Neuronal stem cell (in vitro differentiated cells): ENCODE results near the gene GALNTL6.

Source experiments
- DNase-seq: peaks from one replicate; pipeline ENCODE4 v3.0.0-alpha.2; 2013; ENCODE audit warnings: low spot score
- H2AFZ ChIP-seq: one replicate; pipeline ENCODE4 v1.6.1; 2013; ENCODE audit warnings: mild to moderate bottlenecking, low read length, inconsistent platforms
- H2AK5ac ChIP-seq: 2 replicates; pipeline ENCODE4 v1.6.1; 2013; ENCODE audit warnings: low read depth, mild to moderate bottlenecking, inconsistent platforms, low read length, moderate library complexity, mixed read lengths
- H2BK120ac ChIP-seq: 2 replicates; pipeline ENCODE4 v1.6.1; 2013; ENCODE audit warnings: low read depth, mild to moderate bottlenecking, inconsistent platforms, low read length, moderate library complexity, mixed read lengths
- H2BK12ac ChIP-seq: one replicate; pipeline ENCODE4 v1.6.1; 2013; ENCODE audit warnings: low read length, inconsistent platforms
- H2BK15ac ChIP-seq: 2 replicates; pipeline ENCODE4 v1.6.1; 2013; ENCODE audit warnings: mild to moderate bottlenecking, low read length, inconsistent platforms, mixed read lengths
- H2BK5ac ChIP-seq: one replicate; pipeline ENCODE4 v1.6.1; 2013; ENCODE audit warnings: inconsistent platforms, mild to moderate bottlenecking, low read length, moderate library complexity
- H3K14ac ChIP-seq: one replicate; pipeline ENCODE4 v1.6.1; 2013; ENCODE audit warnings: low read length, inconsistent platforms
- H3K18ac ChIP-seq: 2 replicates; pipeline ENCODE4 v1.6.1; 2013; ENCODE audit warnings: low read length, inconsistent platforms
- H3K23ac ChIP-seq: 2 replicates; pipeline ENCODE4 v1.6.1; 2013; ENCODE audit warnings: low read depth, mild to moderate bottlenecking, mixed read lengths, low read length, inconsistent platforms; ENCODE audit not compliant: poor library complexity
- H3K27ac ChIP-seq: replicated peaks from 3 replicates; pipeline ENCODE4 v1.5.1; 2013; ENCODE audit warnings: low read length, inconsistent platforms
- H3K27me3 ChIP-seq, 3 experiments: 2 replicates each; pipeline ENCODE4 v1.6.1; 2013; ENCODE audit warnings: low read length in 3 of 3, mild to moderate bottlenecking in 2 of 3, inconsistent platforms in 1 of 3, low read depth in 1 of 3, mixed read lengths in 1 of 3, moderate library complexity in 1 of 3; ENCODE audit not compliant: control insufficient read depth in 3 of 3, insufficient read depth in 3 of 3
- H3K36me3 ChIP-seq, 2 donors: replicated peaks in 1 of 2; 2 replicates each; pipeline ENCODE4 v1.6.1; 2013; ENCODE audit warnings: low read length in 2 of 2; ENCODE audit not compliant: control insufficient read depth in 2 of 2, insufficient read depth in 2 of 2
- H3K4ac ChIP-seq: 2 replicates; pipeline ENCODE4 v1.6.1; 2013; ENCODE audit warnings: inconsistent platforms, mild to moderate bottlenecking, low read length, moderate library complexity
- H3K4me1 ChIP-seq, 2 donors: 1 replicate in 1 of 2; 2 replicates in 1 of 2; pipeline ENCODE4 v1.6.1; 2013; ENCODE audit warnings: low read length in 2 of 2, low read depth in 1 of 2; ENCODE audit not compliant: control insufficient read depth in 2 of 2, insufficient read depth in 1 of 2
- H3K4me2 ChIP-seq: one replicate; pipeline ENCODE4 v1.6.1; 2013; ENCODE audit warnings: mild to moderate bottlenecking, low read length, inconsistent platforms; ENCODE audit not compliant: insufficient read depth, poor library complexity, severe bottlenecking
- H3K4me3 ChIP-seq, 2 donors: 2 replicates each; pipeline ENCODE4 v1.5.1; 2013; ENCODE audit warnings: low read length in 2 of 2, mild to moderate bottlenecking in 2 of 2, inconsistent platforms in 1 of 2, moderate library complexity in 1 of 2
- H3K79me1 ChIP-seq: one replicate; pipeline ENCODE4 v1.6.1; 2013; ENCODE audit warnings: low read depth, mild to moderate bottlenecking, inconsistent platforms, low read length, moderate library complexity
- H3K9ac ChIP-seq: one replicate; pipeline ENCODE4 v1.6.1; 2013; ENCODE audit warnings: mild to moderate bottlenecking, low read depth, low read length, inconsistent platforms; ENCODE audit not compliant: poor library complexity
- H3K9me3 ChIP-seq, 2 donors: replicated peaks in 1 of 2; 2 replicates each; pipeline versions ENCODE3 to v1.6.1; 2013; ENCODE audit warnings: low read length in 2 of 2, mild to moderate bottlenecking in 2 of 2, inconsistent platforms in 1 of 2, low read depth in 1 of 2, mixed read lengths in 1 of 2, moderate library complexity in 1 of 2; ENCODE audit not compliant: control insufficient read depth in 2 of 2, insufficient read depth in 1 of 2
- H4K8ac ChIP-seq: one replicate; pipeline ENCODE4 v1.6.1; 2013; ENCODE audit warnings: low read depth, mild to moderate bottlenecking, inconsistent platforms, low read length, moderate library complexity
- H4K91ac ChIP-seq: one replicate; pipeline ENCODE4 v1.6.1; 2013; ENCODE audit warnings: low read length, low read depth, mild to moderate bottlenecking, inconsistent platforms; ENCODE audit not compliant: poor library complexity
- WGBS, 2 donors: extraction: QIAGEN DNeasy Blood & Tissue Kit; methylation state at CpG; one replicate each; pipeline ENCODE4 v1.1.7; 2013; ENCODE audit warnings: missing lambda C conversion rate in 2 of 2, mixed read lengths in 1 of 2; ENCODE audit not compliant: insufficient read length in 2 of 2, insufficient replicate concordance in 1 of 2; ENCODE audit errors: extremely low coverage in 2 of 2; 5-methylcytosine and 5-hydroxymethylcytosine counted together

Gene GALNTL6

GRCh38 chr4:171834640-171835039 is 21.4 kb downstream of the GALNTL6 start:
- H3K79me1 ChIP-seq: no peaks in the 10 kb centered on the region

DNA sequence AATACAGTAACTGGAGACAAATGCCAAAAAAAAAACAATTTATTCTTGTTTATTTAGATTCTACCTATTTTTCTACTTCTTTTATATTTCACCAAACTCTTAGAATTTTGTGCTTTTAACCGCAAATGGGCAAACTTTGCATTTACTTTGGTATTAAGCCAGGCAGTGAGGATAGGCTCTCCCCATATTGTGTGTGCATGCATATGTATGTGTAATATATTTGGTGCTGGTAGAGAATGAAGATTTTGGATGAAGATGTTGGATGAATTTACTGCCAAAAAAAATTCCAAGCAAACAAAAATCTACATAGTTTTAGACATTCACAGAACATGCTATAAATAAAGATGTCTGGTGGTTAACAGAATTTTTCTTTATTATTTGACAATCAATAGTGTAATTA is 30.3 kb downstream of the GALNTL6 start:
- Histone ChIP-seq H3K9me3 (no peaks in the 10 kb centered on the region), H3K4me1 (peaks cover 0 to 1% of the 10 kb centered on the region in 2 donors), H2BK12ac (no peak overlapping the region), H3K9ac (no peak overlapping the region), H3K4me3 (no peak overlapping the region), H3K23ac (no peak overlapping the region), H3K18ac (no peak overlapping the region), H2BK15ac (no peak overlapping the region), H2BK5ac (no peak overlapping the region), H3K27ac (no peak overlapping the region), H3K36me3 (no peaks in the 10 kb centered on the region), H2BK120ac (no peak overlapping the region), H3K14ac (no peak overlapping the region), H3K4me2 (no peak overlapping the region), H2AK5ac (no peak overlapping the region), H3K79me1 (no peaks in the 10 kb centered on the region), H4K91ac (no peak overlapping the region), H2AFZ (no peak overlapping the region), H3K4ac (no peak overlapping the region), H4K8ac (no peak overlapping the region), H3K27me3 (no peaks in the 10 kb centered on the region)
- WGBS, 2 donors: no CpG with 5 or more reads among the region's 1 CpG
- no peak for DNase-seq

More at GRCh38 chr4:171834640-171835039, 21.4 kb downstream of the GALNTL6 start:
- Histone ChIP-seq H3K4me1 (no peaks in the 10 kb centered on the region), H3K36me3 (no peaks in the 10 kb centered on the region), H2AFZ (peak overlapping the region; percentile 69), H3K4ac (no peak overlapping the region), H2BK12ac (no peak overlapping the region), H4K91ac (no peak overlapping the region), H3K23ac (no peak overlapping the region), H3K9ac (no peak overlapping the region), H3K27ac (no peak overlapping the region), H3K4me3 (no peak overlapping the region), H2AK5ac (no peak overlapping the region), H2BK5ac (no peak overlapping the region), H3K4me2 (no peak overlapping the region), H2BK120ac (no peak overlapping the region), H3K27me3 (no peaks in the 10 kb centered on the region), H3K14ac (no peak overlapping the region), H3K9me3 (no peaks in the 10 kb centered on the region), H4K8ac (no peak overlapping the region), H3K18ac (no peak overlapping the region), H2BK15ac (no peak overlapping the region)
- DNase-seq: no peak
- no CpG with 5 or more reads among the region's 3 CpGs for WGBS, 2 donors

- H3K4ac ChIP-seq: no peak overlapping the region
- DNase-seq: peak; percentile 55
- no peak overlapping the region for H2BK5ac ChIP-seq
- H3K9me3 ChIP-seq: no peaks in the 10 kb centered on the region
- no peaks in the 10 kb centered on the region for H3K27me3 ChIP-seq
- no peak overlapping the region for H2BK120ac ChIP-seq
- H3K9ac ChIP-seq: no peak overlapping the region
- H2AK5ac ChIP-seq: no peak overlapping the region
- H3K4me2 ChIP-seq: no peak overlapping the region
- H3K27ac ChIP-seq: no peak overlapping the region
- H2BK12ac ChIP-seq: no peak overlapping the region
- no peak overlapping the region for H2AFZ ChIP-seq
- no peak overlapping the region for H4K8ac ChIP-seq
- WGBS, 2 donors: no CpG with 5 or more reads among the region's 2 CpGs
- H3K79me1 ChIP-seq: no peaks in the 10 kb centered on the region
- no peak overlapping the region for H2BK15ac ChIP-seq
- no peaks in the 10 kb centered on the region for H3K4me1 ChIP-seq
- no peak overlapping the region for H4K91ac ChIP-seq
- H3K18ac ChIP-seq: no peak overlapping the region
- H3K14ac ChIP-seq: no peak overlapping the region
- H3K23ac ChIP-seq: no peak overlapping the region
- H3K36me3 ChIP-seq: no peaks in the 10 kb centered on the region
- H3K4me3 ChIP-seq: no peak overlapping the region
Measured at GRCh38 chr4:171846232-171846631, 33.0 kb downstream of the GALNTL6 start.

DNA sequence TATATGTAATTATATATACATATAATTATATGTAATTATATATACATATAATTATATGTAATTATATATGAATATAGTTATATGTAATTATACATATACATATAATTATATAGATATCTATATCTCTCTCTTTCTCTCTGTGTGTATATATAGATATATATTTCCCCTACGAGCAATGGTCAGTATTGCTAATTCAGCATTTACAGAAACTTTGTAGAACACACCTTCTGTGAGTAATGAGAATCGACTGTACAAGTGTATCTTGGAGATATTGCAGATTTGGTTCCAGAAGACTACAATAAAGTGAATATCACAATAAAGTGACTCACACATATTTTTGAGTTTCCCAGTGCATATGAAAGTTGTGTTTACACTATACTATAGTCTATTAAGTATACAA is 33.7 kb downstream of the GALNTL6 start:
- H4K8ac ChIP-seq: no peak overlapping the region
- H2AK5ac ChIP-seq: no peak overlapping the region
- H3K18ac ChIP-seq: no peak overlapping the region
- no peak overlapping the region for H3K27ac ChIP-seq
- H2BK120ac ChIP-seq: no peak overlapping the region
- H3K27me3 ChIP-seq: no peaks in the 10 kb centered on the region
- no peak overlapping the region for H2AFZ ChIP-seq
- no peak overlapping the region for H2BK15ac ChIP-seq
- H3K4me3 ChIP-seq: no peak overlapping the region
- no peaks in the 10 kb centered on the region for H3K4me1 ChIP-seq
- DNase-seq: no peak
- no peak overlapping the region for H2BK12ac ChIP-seq
- no CpG with 5 or more reads among the region's 2 CpGs for WGBS, 2 donors
- no peak overlapping the region for H3K23ac ChIP-seq
- H3K4me2 ChIP-seq: no peak overlapping the region
- H3K9me3 ChIP-seq: no peaks in the 10 kb centered on the region
- H3K4ac ChIP-seq: no peak overlapping the region
- no peaks in the 10 kb centered on the region for H3K79me1 ChIP-seq
- H3K14ac ChIP-seq: no peak overlapping the region
- H3K9ac ChIP-seq: no peak overlapping the region
- no peaks in the 10 kb centered on the region for H3K36me3 ChIP-seq
- H2BK5ac ChIP-seq: no peak overlapping the region
- no peak overlapping the region for H4K91ac ChIP-seq
